D721Med (cell line): ENCODE data around the gene ZNF554.
A peak's percentile ranks its signal among the peaks of the same experiment; 100 is the strongest.

Source experiments
- DNase-seq: peaks from one replicate; pipeline ENCODE4 v3.0.0; 2011; ENCODE audit warnings: low spot score; ENCODE audit not compliant: insufficient read length
- FAIRE-seq: peaks from 2 replicates; lab custom pipeline; 2011; peaks lifted over from hg19 to GRCh38; lab: Jason Lieb, UNC
- CTCF ChIP-seq: IDR thresholded peaks from 2 replicates; pipeline ENCODE4 v1.5.1; 2012; ENCODE audit warnings: mild to moderate bottlenecking, control low read depth; ENCODE audit not compliant: insufficient read depth; ENCODE audit errors: missing control alignments

The ZNF554 gene

GRCh38 chr19:2819540-2820111 lies at the start of gene ZNF554:
Gene ZNF554 (plus strand): TSS chr19:2819868. CDS start chr19:2820072, 204 bp downstream.
- TF ChIP-seq CTCF, result peak; percentile 68
- DNase-seq (peak; percentile 96), FAIRE-seq (no peak)

DNA sequence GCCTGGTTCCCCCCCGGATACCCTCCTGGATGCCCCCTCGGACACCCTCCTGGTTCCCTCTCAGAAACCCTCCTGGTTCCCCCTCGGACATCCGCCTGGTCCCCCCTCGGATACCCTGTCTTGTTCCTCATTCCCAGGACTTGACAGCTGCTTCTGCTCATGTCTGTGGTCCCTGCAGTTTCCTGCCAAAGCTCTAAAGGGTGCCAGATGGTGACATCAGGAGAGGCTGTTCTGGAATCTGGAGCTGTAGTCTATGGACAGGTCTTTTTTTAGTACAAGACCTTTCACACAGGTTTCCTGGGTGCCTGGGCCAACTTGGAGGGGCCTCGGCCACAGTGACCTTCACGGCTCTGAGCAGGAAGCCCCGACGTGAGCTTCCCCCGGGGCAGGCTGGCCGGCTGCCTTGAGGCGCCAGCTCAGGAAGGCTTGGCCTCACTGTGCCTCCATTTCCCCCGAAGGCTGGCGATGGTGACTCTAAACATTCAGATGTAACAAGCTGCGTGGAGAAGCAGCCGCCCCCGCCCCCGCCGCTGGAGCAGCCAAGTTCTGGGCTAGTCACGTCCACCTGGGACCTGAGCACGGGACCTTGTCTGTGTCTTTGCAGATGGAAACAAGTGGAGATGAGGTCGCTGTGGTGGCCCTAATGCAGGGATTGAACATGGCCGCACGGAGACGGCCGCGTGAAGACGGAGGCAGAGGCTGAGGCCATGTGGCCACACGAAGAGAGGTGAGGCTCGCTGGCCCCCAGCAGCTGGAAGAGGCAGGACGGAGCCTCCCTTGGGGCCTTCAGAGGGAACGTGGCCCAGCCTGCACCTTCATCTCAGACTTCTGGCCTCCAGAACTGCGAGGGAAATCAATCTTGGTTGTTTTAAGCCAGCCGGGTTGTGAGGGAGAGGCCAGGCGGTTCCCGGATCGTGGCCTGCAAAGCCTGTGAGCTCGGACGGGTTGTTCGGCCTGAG lies 49.3 kb upstream of the ZNF554 start:
- no peak for FAIRE-seq
- DNase-seq, result no peak

GRCh38 chr19:2771786-2772674 lies 47.6 kb upstream of the ZNF554 start:
- DNase-seq, result no peak
- TF ChIP-seq CTCF, result no peak
- no peak for FAIRE-seq

More for the DNA sequence above, 49.3 kb upstream of the ZNF554 start:
- no peak for TF ChIP-seq CTCF

GRCh38 chr19:2774083-2774679 lies 45.5 kb upstream of the ZNF554 start:
- FAIRE-seq, result no peak
- DNase-seq, result no peak

DNA sequence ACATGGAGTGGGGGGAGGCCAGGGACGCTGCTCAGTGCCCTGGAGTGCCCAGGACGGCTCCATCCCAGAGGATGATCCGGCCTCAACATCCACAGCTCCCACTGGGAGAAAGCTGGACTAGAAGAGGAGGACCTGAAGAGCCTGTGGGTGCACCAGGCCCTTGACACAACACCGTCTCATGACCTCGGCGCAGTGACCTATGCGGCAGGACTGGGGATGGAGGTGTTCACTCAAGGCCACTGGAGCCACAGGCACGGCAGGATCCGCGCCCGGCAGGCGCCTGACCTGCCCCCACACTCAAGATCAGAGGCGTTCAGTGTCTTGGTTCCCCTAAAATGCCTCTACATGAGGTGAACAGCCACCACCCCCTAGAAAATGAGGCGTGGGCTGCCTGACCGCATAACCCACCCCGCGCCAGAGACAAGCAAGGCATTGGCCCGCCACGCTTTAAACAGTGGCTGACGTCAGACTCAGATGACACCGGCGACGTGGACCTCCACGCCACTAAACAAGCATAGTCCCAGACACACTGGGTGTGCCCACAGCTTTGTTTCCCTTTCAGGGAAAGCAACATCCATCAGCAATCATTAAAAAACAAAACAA lies 44.6 kb upstream of the ZNF554 start:
- no peak for TF ChIP-seq CTCF
- DNase-seq (no peak), FAIRE-seq (no peak)

More at GRCh38 chr19:2774083-2774679, 45.5 kb upstream of the ZNF554 start:
- TF ChIP-seq CTCF, result no peak
